GM10266 (cell line): ENCODE results near the gene MZT2A.
A peak's percentile ranks its signal among the peaks of the same experiment; 100 is the strongest.
"Not testable (repeated sequence)": the region's sequence is repeated elsewhere in the genome, so short reads cannot be mapped to it uniquely, and the experiment has no call there.

Source experiments
- DNase-seq: peaks from one replicate; pipeline ENCODE4 v3.0.0; 2012; ENCODE audit errors: extremely low spot score
- TF ChIP-seq, protein P1 (sequence below): IDR thresholded peaks from 2 replicates; pipeline ENCODE4 v1.5.1; 2012; ENCODE audit warnings: mild to moderate bottlenecking, low read depth; ENCODE audit not compliant: control insufficient read depth, insufficient read depth; ENCODE audit errors: missing control alignments

The MZT2A gene, protein sequence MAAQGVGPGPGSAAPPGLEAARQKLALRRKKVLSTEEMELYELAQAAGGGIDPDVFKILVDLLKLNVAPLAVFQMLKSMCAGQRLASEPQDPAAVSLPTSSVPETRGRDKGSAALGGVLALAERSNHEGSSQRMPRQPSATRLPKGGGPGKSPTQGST

GRCh38 chr2:131492015-131492417 is at the start of gene MZT2A:
MZT2A (minus strand) TSS chr2:131492397; CDS start chr2:131492376, 21 bp downstream.
- peak; percentile 44 for DNase-seq

- DNase-seq = not testable (repeated sequence)
These were observed 46.7 kb upstream of the MZT2A start for GRCh38 chr2:131538856-131539255.

- not testable (repeated sequence) for DNase-seq
These were observed 44.6 kb upstream of the MZT2A start for GRCh38 chr2:131536841-131537240.

- not testable (repeated sequence) for DNase-seq
These were observed 44.0 kb upstream of the MZT2A start for GRCh38 chr2:131535951-131536826.

- TF ChIP-seq, protein P1, sequence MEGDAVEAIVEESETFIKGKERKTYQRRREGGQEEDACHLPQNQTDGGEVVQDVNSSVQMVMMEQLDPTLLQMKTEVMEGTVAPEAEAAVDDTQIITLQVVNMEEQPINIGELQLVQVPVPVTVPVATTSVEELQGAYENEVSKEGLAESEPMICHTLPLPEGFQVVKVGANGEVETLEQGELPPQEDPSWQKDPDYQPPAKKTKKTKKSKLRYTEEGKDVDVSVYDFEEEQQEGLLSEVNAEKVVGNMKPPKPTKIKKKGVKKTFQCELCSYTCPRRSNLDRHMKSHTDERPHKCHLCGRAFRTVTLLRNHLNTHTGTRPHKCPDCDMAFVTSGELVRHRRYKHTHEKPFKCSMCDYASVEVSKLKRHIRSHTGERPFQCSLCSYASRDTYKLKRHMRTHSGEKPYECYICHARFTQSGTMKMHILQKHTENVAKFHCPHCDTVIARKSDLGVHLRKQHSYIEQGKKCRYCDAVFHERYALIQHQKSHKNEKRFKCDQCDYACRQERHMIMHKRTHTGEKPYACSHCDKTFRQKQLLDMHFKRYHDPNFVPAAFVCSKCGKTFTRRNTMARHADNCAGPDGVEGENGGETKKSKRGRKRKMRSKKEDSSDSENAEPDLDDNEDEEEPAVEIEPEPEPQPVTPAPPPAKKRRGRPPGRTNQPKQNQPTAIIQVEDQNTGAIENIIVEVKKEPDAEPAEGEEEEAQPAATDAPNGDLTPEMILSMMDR = no peak
- DNase-seq = no peak
These were observed 43.3 kb upstream of the MZT2A start for GRCh38 chr2:131535526-131535925.

DNA sequence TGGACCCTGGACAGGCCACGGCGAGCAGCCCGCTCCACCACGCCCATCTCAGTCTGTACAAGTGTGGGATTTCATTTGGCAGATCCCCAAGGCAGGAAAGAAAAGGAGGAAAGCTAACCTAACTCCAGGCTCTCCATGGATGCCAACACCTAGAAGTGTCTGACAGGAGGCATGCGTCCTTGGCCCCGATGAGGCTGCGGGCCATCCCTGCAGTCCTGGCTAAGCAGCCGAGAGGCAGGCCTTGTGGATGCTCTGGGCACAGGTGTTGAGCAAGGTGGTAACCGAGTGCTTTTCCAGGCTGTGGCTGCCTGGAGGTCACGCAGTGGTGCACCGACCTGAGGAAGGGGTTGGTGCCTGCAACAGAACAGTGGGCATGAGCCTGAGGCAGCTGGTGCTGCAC is 42.8 kb upstream of the MZT2A start:
- DNase-seq = not testable (repeated sequence)

DNA sequence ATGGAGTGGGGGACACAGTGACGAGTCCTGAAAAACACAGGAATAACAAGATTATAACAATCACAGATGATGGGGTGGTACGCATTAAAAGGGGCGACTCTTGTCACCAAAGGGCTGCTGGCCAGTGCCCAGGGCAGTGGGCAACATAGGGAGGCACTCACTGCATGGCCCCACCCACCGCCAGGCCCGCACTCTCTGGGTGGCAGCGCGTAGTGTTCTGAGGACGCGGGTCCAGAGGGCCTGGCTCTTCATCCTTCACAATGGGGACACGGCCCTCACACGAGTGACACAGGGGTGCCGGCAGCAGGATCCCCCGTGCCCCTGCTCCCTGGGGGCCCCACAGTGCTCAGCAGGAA is 42.1 kb upstream of the MZT2A start:
- not testable (repeated sequence) for DNase-seq

GRCh38 chr2:131533609-131534316 is 41.6 kb upstream of the MZT2A start:
- DNase-seq = not testable (repeated sequence)

DNA sequence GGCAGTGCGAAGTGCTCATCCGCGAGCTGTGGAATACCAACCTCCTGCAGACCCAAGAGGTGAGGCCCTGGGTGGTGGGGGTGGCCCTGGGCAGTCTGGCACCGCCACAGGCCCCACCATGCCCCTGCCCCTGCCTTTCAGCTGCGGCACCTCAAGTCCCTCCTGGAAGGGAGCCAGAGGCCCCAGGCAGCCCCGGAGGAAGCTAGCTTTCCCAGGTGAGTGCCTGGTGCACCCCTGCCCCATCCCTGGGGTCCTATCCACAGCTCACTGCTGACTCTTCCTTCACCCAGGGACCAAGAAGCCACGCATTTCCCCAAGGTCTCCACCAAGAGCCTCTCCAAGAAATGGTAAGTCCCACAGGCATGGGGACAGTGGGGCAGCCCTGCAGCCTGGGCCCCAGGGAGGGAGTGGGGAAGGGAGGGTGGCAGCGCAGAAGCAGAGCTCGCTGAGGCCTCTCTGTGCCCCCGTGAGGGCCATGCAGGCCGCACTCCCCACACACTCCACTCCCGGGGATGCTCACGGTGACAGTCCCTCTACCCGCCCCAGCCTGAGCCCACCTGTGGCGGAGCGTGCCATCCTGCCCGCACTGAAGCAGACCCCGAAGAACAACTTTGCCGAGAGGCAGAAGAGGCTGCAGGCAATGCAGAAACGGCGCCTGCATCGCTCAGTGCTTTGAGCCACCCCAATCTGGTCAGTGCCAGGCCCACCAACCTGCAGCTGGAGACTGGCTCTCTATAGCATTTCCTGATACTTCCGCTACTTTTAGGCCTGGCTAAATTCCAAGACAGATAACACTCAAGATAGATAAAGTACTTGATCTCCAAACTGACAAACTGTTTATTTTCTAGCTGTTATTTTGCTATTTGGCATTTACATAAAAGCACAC is 40.8 kb upstream of the MZT2A start:
- DNase-seq = not testable (repeated sequence)

DNA sequence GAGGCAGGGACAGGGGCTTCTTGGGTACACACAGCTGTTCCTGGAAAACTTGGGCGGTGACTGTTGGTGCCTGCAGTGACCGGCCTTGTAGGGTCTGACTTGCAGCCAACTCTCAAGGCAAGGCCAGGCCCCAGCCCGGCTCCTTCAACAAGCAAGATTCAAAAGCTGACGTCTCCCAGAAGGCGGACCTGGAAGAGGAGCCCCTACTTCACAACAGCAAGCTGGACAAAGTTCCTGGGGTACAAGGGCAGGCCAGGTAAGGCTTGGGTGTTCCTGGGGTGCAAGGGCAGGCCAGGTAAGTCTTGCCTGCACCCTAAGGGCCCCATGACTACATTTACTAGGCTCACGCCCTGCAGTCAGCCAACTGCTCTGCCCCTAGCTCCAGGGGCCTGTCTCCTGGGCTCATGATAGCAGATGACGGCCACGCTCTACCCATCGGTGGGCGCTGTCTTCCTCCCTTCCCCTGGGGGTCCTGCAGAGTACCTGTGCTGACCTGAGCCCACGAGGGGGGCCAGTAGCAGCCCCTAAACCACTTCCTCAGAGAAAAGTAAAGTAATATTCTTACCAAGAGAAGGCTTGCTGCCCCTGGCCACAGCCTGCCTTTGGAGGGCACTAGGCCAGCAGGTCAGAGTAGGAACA is 39.5 kb upstream of the MZT2A start:
- DNase-seq = not testable (repeated sequence)

GRCh38 chr2:131530626-131531344 is 38.6 kb upstream of the MZT2A start:
- DNase-seq = not testable (repeated sequence)

GRCh38 chr2:131529864-131530445 is 37.8 kb upstream of the MZT2A start:
- DNase-seq = not testable (repeated sequence)

More at GRCh38 chr2:131530626-131531344, 38.6 kb upstream of the MZT2A start:
- TF ChIP-seq, protein P1 = peak; percentile 18

GRCh38 chr2:131528981-131529863 is 37.0 kb upstream of the MZT2A start:
- peak; percentile 44 for DNase-seq

DNA sequence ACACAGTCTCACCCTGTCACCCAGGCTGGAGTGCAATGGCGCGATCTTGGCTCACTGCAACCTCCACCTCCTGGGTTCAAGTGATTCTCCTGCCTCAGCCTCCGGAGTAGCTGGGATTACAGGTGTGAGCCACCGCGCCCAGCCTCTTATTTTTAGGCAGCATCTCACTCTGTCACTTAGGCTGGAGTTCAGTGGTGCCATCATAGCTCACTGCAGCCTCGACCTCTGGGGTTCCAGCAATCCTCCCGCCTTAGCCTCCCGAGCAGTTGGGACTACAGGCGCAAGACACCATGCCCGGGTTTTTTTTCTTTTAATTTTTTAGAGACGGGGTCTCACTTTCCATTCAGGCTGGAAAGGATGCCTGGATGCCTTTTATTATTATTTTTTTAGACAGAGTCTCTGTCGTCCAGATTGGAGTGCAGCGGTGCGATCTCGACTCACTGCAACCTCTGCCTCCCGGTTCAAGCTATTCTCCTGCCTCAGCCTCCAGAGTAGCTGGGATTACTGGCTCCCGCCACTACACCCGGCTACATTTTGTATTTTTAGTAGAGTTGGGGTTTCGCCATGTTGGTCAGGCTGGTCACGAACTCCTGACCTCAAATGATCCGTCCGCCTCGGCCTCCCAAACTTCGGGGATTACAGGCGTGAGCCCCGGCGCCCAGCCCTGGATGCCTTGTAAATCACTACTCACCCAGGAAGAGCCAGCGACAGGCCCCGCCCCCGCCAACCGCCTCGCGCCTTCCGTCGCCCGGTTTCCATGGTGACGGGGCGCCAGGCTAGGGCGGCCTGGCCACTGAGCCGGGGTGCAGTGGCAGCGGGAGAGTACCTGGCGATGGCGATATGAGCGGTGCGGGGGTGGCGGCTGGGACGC is 35.2 kb upstream of the MZT2A start, which contains the start of gene CCDC74A:
Gene CCDC74A (plus strand): TSS at position 758 of the 871 bp plus-strand sequence. CDS start 83 bp downstream, at position 841.
- not testable (repeated sequence) for DNase-seq
